ENCODE results near the gene PSMD8. TPM values are rescaled to one million over a fixed set of nuclear protein-coding genes. Genes with fewer than 3 reads are reported as not detected.

Gene PSMD8
- polyA plus RNA-seq, 1 experiment = 287 TPM

DNA sequence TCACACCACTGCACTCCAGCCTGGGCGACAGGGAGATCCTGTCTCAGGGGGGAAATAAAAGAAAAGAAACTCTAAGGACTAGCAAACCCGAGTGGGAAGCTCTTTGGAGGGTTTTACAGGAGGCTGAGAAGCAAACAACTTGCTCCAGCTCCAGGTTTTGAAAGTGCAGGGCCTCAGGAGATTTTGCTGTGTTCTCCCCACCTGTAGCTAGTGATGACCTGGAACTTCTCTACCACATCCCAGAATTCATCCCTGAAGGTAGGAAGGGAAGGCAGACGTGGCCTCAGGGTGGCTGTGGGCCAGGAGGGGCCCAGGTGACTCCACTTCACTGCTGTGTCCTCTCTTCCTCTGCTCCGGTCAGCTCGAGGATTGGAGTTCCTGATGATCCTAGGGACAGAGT is 16.3 kb upstream of the PSMD8 start:
- Histone ChIP-seq H3K4me3 (ENCODE audit: low read depth, low read length) (no peak overlapping the region), H3K9me3 (ENCODE audit: control insufficient read depth, insufficient read depth, low read length) (no peaks in the 10 kb centered on the region; the same call in 1 of the 2 replicates), H3K27ac (ENCODE audit: low read depth, low read length) (no peak overlapping the region), H3K27me3 (ENCODE audit: control insufficient read depth, insufficient read depth, low read length) (peaks cover 39% of the 10 kb centered on the region)
- TF ChIP-seq, protein P1, sequence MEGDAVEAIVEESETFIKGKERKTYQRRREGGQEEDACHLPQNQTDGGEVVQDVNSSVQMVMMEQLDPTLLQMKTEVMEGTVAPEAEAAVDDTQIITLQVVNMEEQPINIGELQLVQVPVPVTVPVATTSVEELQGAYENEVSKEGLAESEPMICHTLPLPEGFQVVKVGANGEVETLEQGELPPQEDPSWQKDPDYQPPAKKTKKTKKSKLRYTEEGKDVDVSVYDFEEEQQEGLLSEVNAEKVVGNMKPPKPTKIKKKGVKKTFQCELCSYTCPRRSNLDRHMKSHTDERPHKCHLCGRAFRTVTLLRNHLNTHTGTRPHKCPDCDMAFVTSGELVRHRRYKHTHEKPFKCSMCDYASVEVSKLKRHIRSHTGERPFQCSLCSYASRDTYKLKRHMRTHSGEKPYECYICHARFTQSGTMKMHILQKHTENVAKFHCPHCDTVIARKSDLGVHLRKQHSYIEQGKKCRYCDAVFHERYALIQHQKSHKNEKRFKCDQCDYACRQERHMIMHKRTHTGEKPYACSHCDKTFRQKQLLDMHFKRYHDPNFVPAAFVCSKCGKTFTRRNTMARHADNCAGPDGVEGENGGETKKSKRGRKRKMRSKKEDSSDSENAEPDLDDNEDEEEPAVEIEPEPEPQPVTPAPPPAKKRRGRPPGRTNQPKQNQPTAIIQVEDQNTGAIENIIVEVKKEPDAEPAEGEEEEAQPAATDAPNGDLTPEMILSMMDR (IDR thresholded peaks at IDR 0.05; ENCODE audit: low read depth, low read length) = no peak
- POLR2A ChIA-PET = interaction anchor here (0.9 kb wide), 1 partner anchor 16 kb away, joined by 3 read pairs; the partner anchor contains the start of gene PSMD8
- CTCF ChIA-PET = interaction anchor here (1.5 kb wide), 1 partner anchor 114 kb away, joined by 3 read pairs; no protein-coding TSS in a partner anchor
- DNase-seq (ENCODE audit: low read depth, low spot score) = no peak

DNA sequence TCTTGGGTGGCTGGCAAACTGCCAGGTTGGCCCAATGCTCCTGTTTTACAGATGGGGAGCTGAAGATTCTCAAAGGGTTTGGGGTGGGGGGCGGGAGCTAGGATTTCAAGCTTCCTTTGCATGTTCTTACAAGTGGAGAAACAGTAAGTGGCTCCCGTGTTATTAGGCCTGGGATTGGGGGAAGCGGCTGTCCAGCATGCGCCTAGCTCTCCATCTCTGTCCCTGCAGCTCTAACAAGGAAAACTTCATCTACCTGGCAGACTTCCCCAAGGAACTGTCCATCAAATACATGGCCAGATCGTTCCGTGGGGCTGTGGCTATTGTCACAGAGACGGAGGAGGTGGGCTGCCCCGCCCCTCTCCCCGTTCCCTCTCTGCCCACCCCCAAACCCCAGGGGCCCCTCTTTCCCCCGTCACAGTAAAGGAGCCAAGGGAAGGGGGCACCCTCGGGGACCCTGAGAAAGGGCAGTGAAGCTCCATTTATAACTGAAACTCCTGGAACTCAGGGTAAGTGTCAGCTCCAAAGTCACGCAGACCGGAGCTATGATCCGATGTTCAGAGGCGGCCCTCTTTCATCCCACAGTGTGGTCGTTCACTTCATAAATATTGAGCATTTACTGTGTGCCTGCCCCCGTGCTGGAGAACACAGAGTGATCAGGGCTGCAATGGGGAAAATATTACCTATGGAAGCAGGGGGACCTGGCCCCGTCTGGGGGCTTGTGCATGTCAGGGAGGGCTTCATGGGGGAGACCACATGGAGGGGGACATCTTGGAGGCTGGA is 14.9 kb upstream of the PSMD8 start:
- H3K4me3 ChIP-seq (ENCODE audit: low read depth, low read length) = no peak overlapping the region
- TF ChIP-seq, protein P1 (IDR thresholded peaks at IDR 0.05; ENCODE audit: low read depth, low read length) = no peak
- no peak overlapping the region for H3K27ac ChIP-seq (ENCODE audit: low read depth, low read length)
- DNase-seq (ENCODE audit: low read depth, low spot score) = no peak
- H3K9me3 ChIP-seq (ENCODE audit: control insufficient read depth, insufficient read depth, low read length) = no peaks in the 10 kb centered on the region; the same call in 1 of the 2 replicates
- POLR2A ChIA-PET = no interaction called here
- H3K27me3 ChIP-seq (ENCODE audit: control insufficient read depth, insufficient read depth, low read length) = peaks cover 35% of the 10 kb centered on the region
- CTCF ChIA-PET = no interaction called here

DNA sequence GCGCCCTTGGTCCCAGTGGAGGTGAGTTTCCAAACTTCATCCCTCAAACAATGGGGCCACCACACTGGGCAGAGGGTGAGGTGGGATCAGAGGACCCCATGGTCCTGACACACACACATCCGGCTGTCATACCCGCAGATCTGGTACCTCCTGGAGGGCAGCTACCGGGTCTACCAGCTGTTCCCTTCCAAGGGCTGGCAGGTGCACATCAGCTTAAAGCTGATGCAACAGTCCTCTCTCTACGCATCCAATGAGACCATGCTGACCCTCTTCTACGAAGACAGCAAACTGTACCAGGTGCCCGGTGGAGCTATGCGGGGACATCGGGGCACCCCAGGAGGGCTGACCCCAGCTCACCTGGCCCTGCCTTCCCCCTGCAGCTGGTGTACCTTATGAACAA is 14.0 kb upstream of the PSMD8 start:
- Histone ChIP-seq H3K9me3 (ENCODE audit: control insufficient read depth, insufficient read depth, low read length) (no peaks in the 10 kb centered on the region; the same call in 1 of the 2 replicates), H3K27ac (ENCODE audit: low read depth, low read length) (no peak overlapping the region), H3K27me3 (ENCODE audit: control insufficient read depth, insufficient read depth, low read length) (peaks cover 36% of the 10 kb centered on the region), H3K4me3 (ENCODE audit: low read depth, low read length) (no peak overlapping the region)
- ChIA-PET CTCF (interaction anchor here (1.0 kb wide), 1 partner anchor 42 kb away, joined by 4 read pairs; the partner anchor contains the start of gene FAM98C), POLR2A (no interaction called here)
- DNase-seq (ENCODE audit: low read depth, low spot score) = no peak
- TF ChIP-seq, protein P1 (IDR thresholded peaks at IDR 0.05; ENCODE audit: low read depth, low read length) = no peak

DNA sequence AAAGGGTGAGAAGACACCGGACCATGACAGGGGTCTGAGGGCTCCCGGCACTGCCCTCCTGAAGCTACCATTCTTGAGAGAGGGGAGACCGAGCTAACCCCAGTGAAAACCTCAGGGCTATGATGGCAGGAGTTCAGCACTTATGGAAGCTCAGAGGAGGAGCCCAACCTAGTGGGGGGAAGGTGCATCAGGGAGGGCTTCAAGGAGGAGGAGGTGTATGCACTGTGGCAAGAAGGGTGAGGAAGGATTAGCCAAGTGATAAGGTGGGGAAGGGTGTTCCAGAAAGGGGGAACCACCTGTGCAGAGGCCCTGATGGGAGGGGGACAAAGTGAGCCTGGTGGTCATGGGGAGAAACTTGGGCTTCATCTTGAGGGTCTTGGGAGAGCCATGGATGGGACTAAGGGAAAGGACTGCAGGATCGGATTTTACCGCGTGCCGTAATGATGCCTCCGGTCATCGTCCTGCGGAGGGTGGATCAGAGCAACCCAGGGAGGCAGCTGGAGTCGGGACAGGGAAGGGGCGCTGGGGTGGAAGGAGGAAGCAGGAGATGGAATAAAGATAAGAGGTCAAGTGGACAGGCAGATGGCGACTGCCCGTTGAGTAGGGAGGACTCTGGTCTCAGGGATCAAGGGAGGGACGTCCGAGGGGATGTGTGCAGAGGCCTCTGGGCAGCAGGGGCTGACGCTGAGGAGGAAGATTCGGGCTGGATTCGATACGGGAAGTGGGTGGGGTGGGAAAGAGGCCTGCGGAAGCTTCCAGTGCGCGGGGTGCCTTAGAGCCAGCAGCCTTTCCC is 13.3 kb upstream of the PSMD8 start:
- ChIA-PET POLR2A (interaction anchor here (1.2 kb wide), 1 partner anchor 13 kb away, joined by 5 read pairs; the partner anchor contains the start of gene PSMD8), CTCF (interaction anchor here (1.0 kb wide), 1 partner anchor 42 kb away, joined by 4 read pairs; the partner anchor contains the start of gene FAM98C)
- TF ChIP-seq, protein P1 (IDR thresholded peaks at IDR 0.05; ENCODE audit: low read depth, low read length) = no peak
- peaks cover 35% of the 10 kb centered on the region for H3K27me3 ChIP-seq (ENCODE audit: control insufficient read depth, insufficient read depth, low read length)
- H3K4me3 ChIP-seq (ENCODE audit: low read depth, low read length) = peak overlapping the region; percentile 69
- no peak for DNase-seq (ENCODE audit: low read depth, low spot score)
- no peaks in the 10 kb centered on the region; the same call in 1 of the 2 replicates for H3K9me3 ChIP-seq (ENCODE audit: control insufficient read depth, insufficient read depth, low read length)
- no peak overlapping the region for H3K27ac ChIP-seq (ENCODE audit: low read depth, low read length)
